K562 (cell line): Measurements from ENCODE around the gene NKG7. TPM values are rescaled to one million over a fixed set of nuclear protein-coding genes. Genes with fewer than 3 reads are reported as not detected.
A peak's percentile ranks its signal among the peaks of the same experiment; 100 is the strongest.

ENCODE experiments used
- CCNT2 ChIP-seq: IDR thresholded peaks from 2 replicates; pipeline ENCODE4 v1.6.1; 2011; ENCODE audit warnings: borderline replicate concordance, low read depth, mild to moderate bottlenecking, moderate library complexity, mixed read lengths, low read length; ENCODE audit not compliant: insufficient read length; ENCODE audit errors: extremely low read depth
- FOXK2 ChIP-seq, 2 experiments: fragments of 450-650 bp; IDR thresholded peaks in 1 of 2; conservative IDR thresholded peaks in 1 of 2; 2 replicates each; pipeline ENCODE4 v1.6.1; 2016; ENCODE audit warnings: low read depth in 2 of 2, mild to moderate bottlenecking in 1 of 2
- NR0B1 ChIP-seq: fragments of 450-650 bp; IDR thresholded peaks from one replicate; pipeline ENCODE4 v1.6.1; 2018; ENCODE audit warnings: mild to moderate bottlenecking, moderate library complexity; ENCODE audit not compliant: partially characterized antibody
- PPARD ChIP-seq: fragments of 250-450 bp; sonication (Bioruptor Pico); IDR thresholded peaks from 2 replicates; pipeline ENCODE4 v1.8.0; 2022; ENCODE audit warnings: inconsistent platforms, mild to moderate bottlenecking, moderate library complexity
- TBL1XR1 ChIP-seq, 2 experiments: IDR thresholded peaks; 2 replicates each; pipeline ENCODE4 v1.6.1; 2012; ENCODE audit warnings: improper control_type of control experiment in 2 of 2, low read length in 2 of 2, mild to moderate bottlenecking in 1 of 2
- ZNF174 ChIP-seq: fragments of 250-450 bp; sonication (Bioruptor Pico); IDR thresholded peaks from 2 replicates; pipeline ENCODE4 v1.4.0; 2020; ENCODE audit warnings: mild to moderate bottlenecking
- ZNF311 ChIP-seq: fragments of 250-450 bp; sonication (Bioruptor Pico); IDR thresholded peaks from 2 replicates; pipeline ENCODE4 v1.4.0; 2020; ENCODE audit warnings: mild to moderate bottlenecking, moderate library complexity
- ZNF561 ChIP-seq: fragments of 450-650 bp; formaldehyde crosslinking; conservative IDR thresholded peaks from 2 replicates; pipeline ENCODE4 v1.4.0; 2020; ENCODE audit warnings: mild to moderate bottlenecking, moderate library complexity
- ZNF592 ChIP-seq: fragments of 450-650 bp; IDR thresholded peaks from 2 replicates; pipeline ENCODE4 v1.6.1; 2017; ENCODE audit warnings: antibody characterized with exemption, mild to moderate bottlenecking
- polyA plus RNA-seq, 8 experiments: library from polyadenylated mRNA; depleted of rRNA in 4 of 8; stranded (reverse) in 5 of 8; unstranded in 3 of 8; fragments of >200 nt; fragmentation: Nextera tagmentation in 2 of 8; fragmentation: Illumina TruSeq in 1 of 8; extraction: Ambion mirVana in 2 of 8; extraction: Trizol in 1 of 8; gene quantifications; 2 replicates each; pipeline versions ENCODE4 v1.2.1 to v1.2.3, GENCODE V29; 2011 to 2014; ENCODE audit warnings: inconsistent platforms in 1 of 8, missing spikeins in 1 of 8
- total RNA-seq, 7 experiments: library from RNA; depleted of rRNA in 6 of 7; stranded (reverse); fragments of >200 nt in 6 of 7; fragmentation: Illumina TruSeq in 2 of 7; extraction: Trizol in 2 of 7; gene quantifications; 2 replicates each; pipeline versions ENCODE4 v1.2.1 to v1.2.3, GENCODE V29; 2011 to 2021; ENCODE audit warnings: low replicate concordance in 1 of 7
- TF ChIP-seq, protein P1 (sequence below): sonication (generic); formaldehyde crosslinking; IDR thresholded peaks from 2 replicates; pipeline ENCODE4 v1.8.1; 2023; ENCODE audit warnings: mild to moderate bottlenecking, missing genetic modification reagents
- TF ChIP-seq, protein P2 (sequence below): fragments of 250-450 bp; sonication (Bioruptor Pico); IDR thresholded peaks from 2 replicates; pipeline ENCODE4 v1.4.0; 2020; ENCODE audit warnings: mild to moderate bottlenecking, moderate library complexity, borderline replicate concordance

The NKG7 gene
- total and polyA plus RNA-seq, 9 of the 15 experiments (the other 6 are each of a cell fraction or from before 2014, with no cell fraction given): 0.30 to 0.70 (median 0.51) TPM; not detected in 2

- TF ChIP-seq CCNT2 (peak; percentile 28), ZNF311 (CRISPR knock-in tag) (no peak), PPARD (CRISPR knock-in tag) (no peak), ZNF174 (no peak), FOXK2 (conservative IDR thresholded peaks at IDR 0.05 in 1 of 2, IDR thresholded peaks at IDR 0.05 in 1 of 2; ENCODE audit: low read depth in 2 of 2) (peak in 1 of 2 experiments; percentile 57; a peak in 1 of 4 replicates), NR0B1 (no peak), ZNF592 (peak; percentile 65; the same call in 1 of the 2 replicates), TBL1XR1 (IDR thresholded peaks at IDR 0.05; ENCODE audit: low read length in 2 of 2) (no peak), ZNF561 (CRISPR knock-in tag) (no peak)
- TF ChIP-seq, protein P1, sequence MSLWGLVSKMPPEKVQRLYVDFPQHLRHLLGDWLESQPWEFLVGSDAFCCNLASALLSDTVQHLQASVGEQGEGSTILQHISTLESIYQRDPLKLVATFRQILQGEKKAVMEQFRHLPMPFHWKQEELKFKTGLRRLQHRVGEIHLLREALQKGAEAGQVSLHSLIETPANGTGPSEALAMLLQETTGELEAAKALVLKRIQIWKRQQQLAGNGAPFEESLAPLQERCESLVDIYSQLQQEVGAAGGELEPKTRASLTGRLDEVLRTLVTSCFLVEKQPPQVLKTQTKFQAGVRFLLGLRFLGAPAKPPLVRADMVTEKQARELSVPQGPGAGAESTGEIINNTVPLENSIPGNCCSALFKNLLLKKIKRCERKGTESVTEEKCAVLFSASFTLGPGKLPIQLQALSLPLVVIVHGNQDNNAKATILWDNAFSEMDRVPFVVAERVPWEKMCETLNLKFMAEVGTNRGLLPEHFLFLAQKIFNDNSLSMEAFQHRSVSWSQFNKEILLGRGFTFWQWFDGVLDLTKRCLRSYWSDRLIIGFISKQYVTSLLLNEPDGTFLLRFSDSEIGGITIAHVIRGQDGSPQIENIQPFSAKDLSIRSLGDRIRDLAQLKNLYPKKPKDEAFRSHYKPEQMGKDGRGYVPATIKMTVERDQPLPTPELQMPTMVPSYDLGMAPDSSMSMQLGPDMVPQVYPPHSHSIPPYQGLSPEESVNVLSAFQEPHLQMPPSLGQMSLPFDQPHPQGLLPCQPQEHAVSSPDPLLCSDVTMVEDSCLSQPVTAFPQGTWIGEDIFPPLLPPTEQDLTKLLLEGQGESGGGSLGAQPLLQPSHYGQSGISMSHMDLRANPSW (CRISPR knock-in tag): 0 out of 2 replicates have a peak, but pooled peaks have one; percentile 16
- TF ChIP-seq, protein P2, sequence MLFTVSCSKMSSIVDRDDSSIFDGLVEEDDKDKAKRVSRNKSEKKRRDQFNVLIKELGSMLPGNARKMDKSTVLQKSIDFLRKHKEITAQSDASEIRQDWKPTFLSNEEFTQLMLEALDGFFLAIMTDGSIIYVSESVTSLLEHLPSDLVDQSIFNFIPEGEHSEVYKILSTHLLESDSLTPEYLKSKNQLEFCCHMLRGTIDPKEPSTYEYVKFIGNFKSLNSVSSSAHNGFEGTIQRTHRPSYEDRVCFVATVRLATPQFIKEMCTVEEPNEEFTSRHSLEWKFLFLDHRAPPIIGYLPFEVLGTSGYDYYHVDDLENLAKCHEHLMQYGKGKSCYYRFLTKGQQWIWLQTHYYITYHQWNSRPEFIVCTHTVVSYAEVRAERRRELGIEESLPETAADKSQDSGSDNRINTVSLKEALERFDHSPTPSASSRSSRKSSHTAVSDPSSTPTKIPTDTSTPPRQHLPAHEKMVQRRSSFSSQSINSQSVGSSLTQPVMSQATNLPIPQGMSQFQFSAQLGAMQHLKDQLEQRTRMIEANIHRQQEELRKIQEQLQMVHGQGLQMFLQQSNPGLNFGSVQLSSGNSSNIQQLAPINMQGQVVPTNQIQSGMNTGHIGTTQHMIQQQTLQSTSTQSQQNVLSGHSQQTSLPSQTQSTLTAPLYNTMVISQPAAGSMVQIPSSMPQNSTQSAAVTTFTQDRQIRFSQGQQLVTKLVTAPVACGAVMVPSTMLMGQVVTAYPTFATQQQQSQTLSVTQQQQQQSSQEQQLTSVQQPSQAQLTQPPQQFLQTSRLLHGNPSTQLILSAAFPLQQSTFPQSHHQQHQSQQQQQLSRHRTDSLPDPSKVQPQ: no peak
Measured at GRCh38 chr19:51338563-51339312, 33.7 kb downstream of the NKG7 start (continued).
